HG03139 (cell line): ENCODE results near the gene TMOD1.

ENCODE experiments used
- ATAC-seq: cut with Tn5 transposase; IDR thresholded peaks from one replicate; pipeline ENCODE4 v1.9.1; 2021; ENCODE audit not compliant: unreplicated experiment

Gene TMOD1

DNA sequence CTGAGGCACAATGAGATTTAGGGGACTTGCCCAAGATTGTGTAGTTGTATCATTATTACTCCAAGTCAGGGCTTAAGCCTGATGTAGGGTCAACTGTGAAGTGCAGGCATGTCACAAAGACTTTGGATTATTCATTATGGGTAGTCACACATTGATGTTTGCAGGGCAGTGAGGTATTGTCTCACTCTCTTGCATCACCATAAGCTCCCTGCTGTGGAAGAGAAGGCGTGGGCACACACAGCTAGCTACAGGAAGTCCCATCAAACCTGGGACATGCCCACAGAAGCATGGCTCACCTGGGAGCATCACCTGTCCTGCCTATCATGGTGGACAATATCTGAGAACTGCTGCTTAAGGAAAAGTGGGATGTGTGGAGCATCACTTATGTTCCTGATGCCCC, 42.1 kb downstream of the TMOD1 start:
- no peak for ATAC-seq

DNA sequence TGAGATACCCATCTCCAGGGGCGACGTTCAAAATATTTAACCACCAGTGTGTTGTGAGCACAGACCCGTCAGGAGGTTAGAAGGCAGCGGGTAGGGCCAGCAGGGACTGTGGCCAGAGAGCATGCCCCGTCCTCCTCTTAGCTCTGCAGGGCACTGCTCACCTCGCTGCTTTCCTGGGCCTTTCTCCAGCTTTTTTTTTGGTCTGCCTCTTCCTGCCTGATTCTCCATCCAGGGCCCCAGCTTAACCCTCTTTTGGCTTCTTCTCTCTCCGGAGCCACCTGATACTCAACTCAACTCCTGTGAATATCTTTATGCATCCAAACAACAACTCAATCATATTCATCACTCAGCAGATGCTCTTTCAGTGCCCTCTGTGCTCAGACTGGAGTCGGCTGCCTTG, 44.0 kb downstream of the TMOD1 start:
- no peak for ATAC-seq

DNA sequence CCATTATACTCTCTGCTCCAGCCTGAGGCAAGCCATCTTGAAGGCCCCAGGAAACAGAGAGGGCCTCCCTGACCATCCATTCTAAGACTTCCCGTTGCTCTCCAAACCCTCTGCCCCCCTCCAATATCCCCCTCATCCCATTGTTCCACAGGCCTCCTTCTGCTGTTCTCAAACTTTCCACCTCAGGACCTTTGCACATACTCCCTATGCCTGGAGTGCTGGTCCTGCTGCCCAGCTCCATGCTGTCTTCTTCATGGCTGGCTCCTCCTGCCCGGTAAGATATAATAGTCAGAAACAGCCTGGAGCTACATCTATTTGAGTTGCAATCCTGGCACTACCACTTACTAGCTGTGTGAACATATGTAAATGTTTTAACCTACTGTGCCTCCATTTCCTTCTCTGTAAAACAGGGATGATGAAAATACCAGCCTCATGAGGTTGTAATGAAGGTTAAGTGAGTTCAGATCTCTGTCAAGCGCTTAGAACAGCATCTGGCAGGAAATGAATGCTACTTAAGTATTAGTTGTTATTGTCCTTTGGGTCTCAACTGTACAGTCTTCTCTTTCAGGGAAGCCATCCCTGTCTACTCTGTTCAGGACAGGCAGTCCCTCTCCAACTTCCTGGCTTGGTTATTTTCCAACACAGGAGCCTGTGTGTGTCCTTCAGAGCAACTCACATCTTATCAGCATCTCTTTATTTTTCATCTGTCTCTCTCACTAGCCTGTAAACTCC, 45.8 kb downstream of the TMOD1 start:
- no peak for ATAC-seq

DNA sequence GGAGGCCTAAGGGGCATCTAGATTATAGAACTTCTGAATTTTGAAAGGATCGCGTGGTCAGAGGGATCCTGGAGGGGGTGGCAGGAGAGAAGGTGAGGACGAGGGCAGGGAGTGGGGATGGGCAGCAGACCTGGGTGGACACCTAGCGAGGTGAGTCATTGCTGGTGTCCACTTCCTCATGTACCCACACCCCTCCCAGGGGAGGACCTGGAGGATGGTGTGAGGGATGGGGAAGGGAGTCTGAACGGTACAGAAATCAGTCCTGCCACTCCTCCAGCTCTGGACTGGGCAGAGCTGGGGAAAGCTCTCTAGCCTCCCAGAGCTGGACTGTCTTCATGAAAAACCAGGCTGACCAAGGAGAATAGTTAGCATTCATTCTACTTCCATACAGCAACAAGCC, 46.9 kb downstream of the TMOD1 start:
- no peak for ATAC-seq

DNA sequence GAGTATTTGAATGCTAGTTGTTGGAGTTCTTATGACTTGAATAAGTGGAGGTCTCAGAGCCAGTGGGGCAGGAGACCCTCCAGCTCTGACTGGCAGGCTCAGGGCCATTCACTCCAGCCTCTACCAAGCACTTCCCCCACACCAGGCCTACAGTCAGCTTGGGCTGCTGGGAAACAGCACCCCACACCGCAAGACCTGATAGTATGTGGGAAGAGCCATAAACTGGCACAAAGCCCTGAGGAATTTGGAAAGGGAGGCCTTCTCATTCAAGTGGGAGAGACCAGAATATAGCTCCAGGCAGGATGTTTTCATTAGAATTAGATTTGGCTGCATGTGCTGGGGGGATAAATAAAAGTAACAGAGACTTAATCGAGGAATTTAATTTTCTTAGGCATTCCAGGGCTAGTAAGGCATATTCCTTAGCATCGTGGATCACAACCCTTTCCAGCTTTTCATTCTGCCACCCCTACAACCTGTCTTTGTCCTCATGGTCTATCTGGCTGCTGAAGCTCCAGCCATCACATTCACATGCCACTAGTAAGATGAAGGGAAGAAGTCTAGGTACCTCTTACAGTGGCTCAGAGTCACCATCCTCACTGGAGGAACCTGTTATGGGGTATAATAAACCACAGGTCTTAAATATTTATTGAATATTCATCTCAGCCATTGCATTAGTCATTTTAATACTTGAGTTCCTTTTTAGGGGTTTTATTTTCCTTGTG, 47.5 kb downstream of the TMOD1 start:
- no peak for ATAC-seq

DNA sequence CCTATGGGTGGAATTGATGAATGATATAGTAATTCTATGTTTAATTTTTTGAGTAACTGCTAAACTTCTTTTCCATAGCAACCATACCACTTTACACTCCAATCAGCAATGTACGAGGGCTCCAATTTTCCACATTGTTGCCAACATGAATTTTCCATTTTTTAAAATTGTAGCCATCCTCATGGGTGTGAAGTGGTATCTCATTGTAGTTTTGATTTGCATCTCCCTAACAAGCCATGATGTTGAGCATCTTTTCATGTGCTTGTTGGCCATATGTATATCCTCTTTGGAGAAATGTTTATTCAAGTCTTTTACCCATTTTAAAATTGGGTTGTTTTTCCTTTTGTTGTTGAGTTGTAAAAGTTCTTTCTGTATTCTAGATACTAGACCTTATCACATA, 48.9 kb downstream of the TMOD1 start:
- no peak for ATAC-seq

DNA sequence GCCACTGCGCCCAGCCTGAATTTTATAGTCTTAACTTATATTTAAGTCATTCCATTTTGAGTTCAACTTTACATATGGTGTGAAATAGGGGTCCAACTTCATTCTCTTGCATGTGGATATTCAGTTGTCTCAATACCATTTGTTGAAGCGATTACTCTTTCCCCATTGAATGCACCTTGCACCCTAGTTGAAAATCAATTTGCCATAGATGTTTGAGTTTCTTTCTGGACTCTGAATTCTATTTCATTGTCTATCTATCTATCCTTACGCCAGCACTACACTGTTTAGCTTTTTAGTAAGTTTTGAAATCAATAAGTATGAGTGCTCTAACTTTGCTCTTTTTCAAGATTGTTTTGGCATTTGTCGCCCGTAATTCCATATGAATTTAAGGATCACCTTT, 49.8 kb downstream of the TMOD1 start:
- ATAC-seq = no peak

DNA sequence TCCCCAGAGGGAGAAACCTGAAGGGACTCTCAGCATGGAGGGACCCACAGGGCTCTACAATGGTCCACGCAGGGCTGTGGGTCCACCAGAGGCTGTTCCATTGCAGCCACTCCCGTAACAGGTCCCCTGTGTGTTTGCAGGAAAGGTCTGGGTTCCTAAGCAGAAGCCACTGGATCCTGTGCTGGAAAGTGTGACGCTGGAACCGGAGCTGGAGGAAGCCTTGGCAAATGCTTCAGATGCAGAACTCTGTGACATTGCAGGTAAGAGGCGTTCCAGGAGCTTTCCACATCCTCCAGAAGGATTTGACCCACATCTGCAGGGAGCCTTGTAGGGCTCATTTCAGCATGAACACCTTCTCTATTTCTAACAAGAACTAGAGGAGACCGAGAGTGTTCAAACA, 51.7 kb downstream of the TMOD1 start:
- no peak for ATAC-seq

DNA sequence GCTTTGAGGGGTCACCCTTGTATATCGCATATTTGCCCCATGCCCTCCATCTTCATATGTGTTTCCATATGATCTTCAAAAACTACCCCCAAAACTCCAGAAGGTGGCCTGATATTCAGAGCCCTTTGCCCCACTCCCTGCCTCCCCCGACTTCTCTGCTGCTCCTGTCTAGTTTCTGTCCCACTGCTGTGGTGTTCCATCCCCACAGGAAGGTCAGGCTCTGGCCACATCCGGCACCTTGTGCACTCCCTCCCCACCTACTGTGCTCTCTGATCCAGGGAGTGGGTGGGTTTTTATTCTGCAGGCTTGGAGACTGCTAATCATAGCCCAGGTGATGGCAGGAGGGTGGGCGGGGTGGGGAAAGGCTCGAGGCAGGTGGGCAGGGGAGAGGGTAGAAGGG, 52.4 kb downstream of the TMOD1 start:
- ATAC-seq = no peak

DNA sequence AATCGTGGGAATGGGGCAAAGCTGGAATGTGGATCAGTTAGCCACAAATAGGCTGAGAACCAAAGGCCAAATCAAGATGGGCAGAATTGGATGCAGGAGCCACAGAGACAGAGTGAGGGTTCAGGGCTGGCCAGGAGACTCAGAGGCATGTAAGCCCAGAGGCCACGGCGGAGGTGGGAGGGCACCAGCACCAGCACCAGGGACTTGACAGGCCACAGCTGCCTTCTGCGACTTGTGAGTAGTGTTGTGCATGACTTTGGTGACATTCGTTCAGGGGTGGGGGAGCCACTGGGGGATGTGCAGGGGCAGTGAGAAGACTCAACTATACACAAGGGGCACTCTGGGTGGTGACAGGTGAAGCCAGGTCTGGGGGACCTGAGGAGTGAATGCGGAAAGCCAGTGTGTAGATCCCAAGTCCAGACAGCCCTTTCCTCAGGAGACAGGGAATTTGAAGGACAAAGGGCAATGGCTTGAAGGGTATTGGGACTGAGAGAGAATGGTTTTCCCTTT, 53.2 kb downstream of the TMOD1 start:
- no peak for ATAC-seq

DNA sequence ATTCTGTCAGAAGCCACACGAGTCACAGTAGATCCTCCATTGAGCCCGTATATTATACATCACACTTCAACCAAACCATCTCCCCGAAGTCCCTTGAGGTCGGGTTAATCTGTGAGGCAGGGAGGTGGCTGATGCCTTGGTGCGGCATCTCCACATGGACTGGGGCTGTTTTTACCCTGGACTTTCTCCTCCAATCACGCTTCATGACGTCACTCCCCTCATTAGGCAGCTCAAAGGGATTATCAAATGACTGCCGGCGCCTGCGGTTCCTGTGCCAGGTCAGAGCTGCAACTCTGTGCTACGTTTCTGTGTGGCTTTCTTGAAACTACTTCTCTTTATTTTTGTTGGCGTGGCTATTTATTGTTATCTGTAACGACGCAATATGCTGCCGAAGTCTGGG, 53.7 kb downstream of the TMOD1 start:
- ATAC-seq = no peak

DNA sequence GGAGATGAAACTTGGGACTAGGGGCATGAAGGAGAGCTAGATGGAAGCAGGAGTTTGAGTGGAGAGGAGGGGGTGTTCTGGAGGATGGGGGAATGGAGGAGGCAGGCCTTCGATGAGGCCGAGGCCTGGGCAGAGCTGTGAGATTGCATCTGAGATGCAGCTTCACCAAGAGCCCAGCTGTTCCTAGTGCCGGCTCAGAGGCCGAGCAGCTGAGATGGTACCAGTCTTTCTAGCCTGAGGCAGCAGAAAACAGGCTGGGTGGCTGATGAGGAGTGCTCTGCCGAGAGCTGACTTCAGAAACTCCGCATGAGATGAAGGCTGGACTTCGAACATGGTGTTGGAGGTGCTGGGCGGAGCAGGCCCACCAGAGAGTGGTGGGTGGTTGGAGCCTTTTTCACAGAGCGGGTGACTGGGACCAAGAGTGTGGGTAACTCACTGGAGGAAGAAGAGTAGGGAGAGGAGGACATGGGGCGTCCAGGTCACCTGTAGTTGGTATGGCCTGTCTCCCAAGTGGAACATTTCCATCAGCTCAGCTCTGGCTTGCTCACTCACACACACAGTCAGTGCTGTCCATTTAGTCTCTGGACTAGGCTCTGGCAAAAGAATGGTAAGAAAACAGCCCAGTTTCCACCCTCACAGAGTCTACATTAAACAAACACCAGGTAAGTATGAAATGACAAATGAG, 54.7 kb downstream of the TMOD1 start:
- no peak for ATAC-seq

DNA sequence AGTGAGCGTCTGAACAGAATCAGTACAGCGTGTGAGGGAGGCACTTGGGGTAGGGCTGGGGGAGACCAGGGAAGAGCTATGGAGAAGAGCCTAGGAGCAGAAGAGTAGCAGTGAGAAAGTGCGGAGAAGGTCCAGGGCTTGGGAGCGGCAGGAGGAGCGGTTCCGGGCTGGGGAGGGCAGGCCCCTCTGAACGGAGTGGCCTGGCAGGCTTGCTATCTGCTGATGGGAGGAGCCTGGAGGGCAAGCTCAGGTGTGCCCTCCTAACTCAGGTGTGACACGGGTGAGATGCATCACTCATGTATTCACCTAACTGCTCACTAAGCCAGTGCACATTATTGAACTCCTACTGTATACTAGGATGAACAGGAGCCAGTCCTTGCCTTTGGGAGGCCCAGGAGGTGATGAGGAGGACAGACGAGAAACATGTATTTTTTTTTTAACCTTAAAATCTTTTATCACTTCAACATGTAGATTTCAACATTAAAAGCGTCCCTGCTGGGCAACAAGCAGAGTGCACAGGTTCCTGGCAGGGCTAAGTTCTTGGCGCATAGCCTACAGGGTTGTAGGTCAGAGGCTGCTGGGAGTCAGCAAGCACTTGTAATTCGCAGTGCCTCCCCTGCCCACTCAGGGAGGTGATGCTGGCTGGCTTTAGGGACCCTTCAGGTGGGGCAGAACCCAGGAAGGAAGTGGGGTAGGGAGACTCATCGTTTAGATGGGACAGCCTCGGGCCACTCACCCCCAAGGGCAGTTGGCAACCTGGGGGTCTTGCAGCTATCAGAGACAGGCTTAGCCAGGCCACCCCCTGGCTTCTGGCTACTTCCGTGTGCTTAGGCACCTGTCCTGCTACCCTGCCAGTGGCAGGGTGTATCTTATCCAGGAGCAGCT, 55.5 kb downstream of the TMOD1 start:
- ATAC-seq = no peak

DNA sequence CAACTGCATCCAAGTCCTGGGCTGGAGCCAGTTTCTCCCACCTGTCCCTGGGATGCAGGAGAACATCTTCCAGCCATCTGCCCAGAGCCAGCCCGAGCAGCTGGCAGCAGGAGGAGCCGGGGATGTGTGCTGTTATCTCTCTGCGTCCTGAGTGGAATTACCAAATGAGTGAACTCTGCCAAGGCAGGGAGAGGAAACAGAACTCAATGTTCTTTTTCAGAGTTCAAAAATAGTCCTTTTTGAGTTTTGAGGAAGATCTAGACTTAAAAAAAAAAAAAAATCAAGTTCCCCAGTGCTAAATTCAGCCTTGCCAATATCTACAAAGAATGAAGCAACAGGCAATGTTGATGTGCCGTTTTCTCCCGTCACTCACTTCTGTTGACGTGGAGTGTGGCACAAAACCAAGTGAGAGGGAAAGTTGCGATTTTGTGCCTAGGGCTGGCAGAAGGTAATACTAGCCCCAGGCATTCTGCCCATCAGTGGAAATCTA, 56.2 kb downstream of the TMOD1 start:
- no peak for ATAC-seq

DNA sequence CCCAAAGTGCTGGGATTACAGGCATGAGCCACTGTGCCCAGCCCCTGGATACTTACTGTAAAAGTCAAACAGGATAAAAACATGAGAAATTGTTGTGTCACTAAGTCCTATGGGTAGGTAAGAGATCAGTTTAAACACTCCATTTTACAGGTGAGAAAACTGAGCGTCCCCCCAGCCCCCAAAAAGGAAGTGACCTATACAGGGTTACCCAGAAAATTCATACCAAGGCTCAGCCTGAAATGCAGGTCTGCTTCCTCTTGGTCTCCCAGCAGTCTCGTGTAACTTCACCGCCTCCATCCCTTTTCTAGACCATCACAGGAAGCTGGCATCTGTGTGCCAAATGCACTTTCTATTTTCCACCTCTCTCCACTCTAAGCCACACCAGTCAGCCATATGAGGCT, 57.2 kb downstream of the TMOD1 start:
- ATAC-seq = no peak

DNA sequence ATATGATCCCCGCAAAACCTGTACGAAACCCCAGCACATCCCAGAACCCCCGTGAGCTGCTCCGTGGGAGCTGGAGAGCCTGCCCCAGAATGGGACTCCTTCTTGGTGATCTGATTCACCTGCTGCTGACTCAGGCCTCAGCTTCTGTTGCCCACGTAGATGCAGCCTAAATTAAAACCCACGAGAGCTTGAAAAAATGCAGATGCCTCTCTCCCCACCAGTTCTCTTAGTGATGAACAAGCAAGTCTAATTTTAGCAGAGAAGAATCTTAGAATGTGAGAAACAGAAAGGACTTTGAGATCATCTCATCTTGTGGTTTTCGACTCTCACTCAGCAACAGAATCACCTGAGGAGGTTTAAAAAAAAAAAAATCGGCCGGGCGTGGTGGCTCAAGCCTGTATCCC, 57.6 kb downstream of the TMOD1 start:
- no peak for ATAC-seq

DNA sequence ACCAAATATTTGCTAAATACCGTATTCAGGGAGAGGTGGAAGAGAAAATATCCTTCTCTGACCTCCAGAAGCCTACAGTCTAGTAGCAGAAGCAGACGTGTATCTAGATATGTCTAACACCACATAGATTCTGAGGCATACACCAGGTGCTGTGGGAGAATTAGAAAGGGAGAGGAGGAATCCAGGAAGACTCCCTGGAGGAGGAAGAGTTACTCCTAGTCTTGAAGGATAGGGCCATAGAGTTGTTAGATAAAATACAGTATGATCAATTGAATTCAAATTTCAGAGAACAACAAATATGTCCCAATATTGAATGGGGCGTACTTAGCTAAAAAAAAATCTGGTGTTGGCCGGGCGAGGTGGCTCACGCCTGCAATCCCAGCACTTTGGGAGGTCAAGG, 58.7 kb downstream of the TMOD1 start:
- no peak for ATAC-seq

DNA sequence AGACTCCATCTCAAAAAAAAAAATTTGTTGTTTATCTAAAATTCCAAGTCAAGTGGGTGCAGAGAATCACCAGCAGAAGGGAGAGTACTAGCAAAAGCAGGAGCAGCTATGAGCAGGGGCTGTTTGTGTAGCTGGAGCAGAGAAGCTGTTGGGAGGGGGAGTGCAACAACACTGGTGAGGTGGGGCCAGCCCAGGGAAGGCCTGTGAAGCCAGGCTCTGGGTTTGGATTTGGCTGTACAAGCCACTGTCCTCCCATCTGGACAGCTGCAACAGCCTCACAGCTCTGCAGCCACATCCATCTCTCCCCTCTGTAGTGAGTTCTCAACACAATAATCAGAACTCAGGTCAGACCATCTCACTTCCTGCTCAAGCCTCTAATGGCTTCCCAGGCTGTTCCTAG, 59.4 kb downstream of the TMOD1 start:
- no peak for ATAC-seq

DNA sequence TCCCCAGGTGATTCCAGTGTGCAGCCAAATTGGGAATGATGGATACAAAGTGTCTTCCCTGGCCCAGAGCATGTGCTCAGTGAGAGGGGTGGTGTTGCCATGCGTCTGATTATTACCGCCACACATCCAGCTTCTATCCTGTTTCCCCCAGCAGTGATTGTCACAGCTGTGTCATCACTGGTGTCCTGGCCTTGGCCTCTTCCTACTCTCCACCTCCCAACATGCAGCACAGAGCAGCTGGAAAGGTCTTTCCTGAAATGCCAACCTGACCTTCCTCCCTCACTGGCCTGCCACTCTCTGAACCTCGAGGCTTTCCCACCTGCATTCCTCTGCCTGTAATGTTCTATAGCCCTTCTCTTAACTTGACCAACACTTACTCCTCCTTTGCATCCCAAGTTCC, 60.0 kb downstream of the TMOD1 start:
- no peak for ATAC-seq

DNA sequence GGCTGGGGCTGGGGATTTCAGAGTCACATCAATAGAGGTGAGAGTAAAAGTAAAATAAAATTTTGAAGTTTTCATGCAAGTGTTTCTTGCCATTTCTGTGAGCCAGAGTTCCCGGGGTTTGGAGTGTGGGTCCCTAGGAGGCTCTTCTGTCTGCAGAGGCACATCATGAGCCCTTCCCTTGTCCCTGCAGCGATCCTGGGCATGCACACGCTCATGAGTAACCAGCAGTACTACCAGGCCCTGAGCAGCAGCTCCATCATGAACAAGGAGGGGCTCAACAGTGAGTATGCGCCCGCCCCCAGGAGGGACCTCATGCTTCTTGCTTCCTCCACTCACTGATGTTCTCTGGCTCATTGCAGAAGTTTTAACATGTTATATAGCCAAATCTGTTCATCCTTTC, 61.1 kb downstream of the TMOD1 start:
- ATAC-seq = no peak
